H1 (cell line): ENCODE measurements around the gene MTF1. TPM values are rescaled to one million over a fixed set of nuclear protein-coding genes. Genes with fewer than 3 reads are reported as not detected.

Experiments used
- CHD7 ChIP-seq: fragments of 300-600 bp; sonication (generic); IDR thresholded peaks from 2 replicates; pipeline ENCODE4 v1.7.1; 2012; ENCODE audit warnings: low read length, moderate library complexity, mild to moderate bottlenecking, inconsistent platforms; ENCODE audit not compliant: insufficient replicate concordance
- CREB1 ChIP-seq: IDR thresholded peaks from 2 replicates; pipeline ENCODE4 v1.6.1; 2012; ENCODE audit warnings: inconsistent platforms
- KDM4A ChIP-seq: IDR thresholded peaks from one replicate; pipeline ENCODE4 v1.7.1; 2012; ENCODE audit warnings: low read depth, mild to moderate bottlenecking, moderate library complexity, low read length, inconsistent platforms; ENCODE audit not compliant: severe bottlenecking
- MAFK ChIP-seq: IDR thresholded peaks from 2 replicates; pipeline ENCODE4 v1.6.1; 2012; ENCODE audit warnings: low read depth, mild to moderate bottlenecking, improper control_type of control experiment, low read length
- RAD21 ChIP-seq, 2 experiments: IDR thresholded peaks in 1 of 2; conservative IDR thresholded peaks in 1 of 2; 2 replicates each; pipeline ENCODE4 v1.6.1; 2011; ENCODE audit warnings: low read depth in 2 of 2, low read length in 2 of 2, improper control_type of control experiment in 1 of 2, inconsistent platforms in 1 of 2, mild to moderate bottlenecking in 1 of 2, moderate library complexity in 1 of 2
- SP1 ChIP-seq: IDR thresholded peaks from 2 replicates; pipeline ENCODE4 v1.6.1; 2011; ENCODE audit warnings: low read depth, low read length
- TBP ChIP-seq: IDR thresholded peaks from 2 replicates; pipeline ENCODE4 v1.6.1; 2011; ENCODE audit warnings: low read depth, low read length, improper control_type of control experiment
- TCF12 ChIP-seq: IDR thresholded peaks from 2 replicates; pipeline ENCODE4 v1.6.1; 2011; ENCODE audit warnings: low read depth, mild to moderate bottlenecking, low read length
- polyA plus RNA-seq, 7 experiments: library from polyadenylated mRNA; depleted of rRNA in 3 of 7; stranded (reverse) in 5 of 7; unstranded in 2 of 7; fragments of >200 nt in 5 of 7; fragments of 200-250 nt in 2 of 7; gene quantifications; 1 replicate in 5 of 7; 2 replicates in 1 of 7; 4 replicates in 1 of 7; pipeline versions ENCODE4 v1.2.1 to v1.2.3, GENCODE V29; 2011 to 2013; ENCODE audit warnings: missing spikeins in 2 of 7, mixed read lengths in 2 of 7
- total RNA-seq: library from RNA; stranded (reverse); fragmentation: NEBNext Ultra II Directional; extraction: Animal tissue kit (Norgen Biotek cat#: 25700); gene quantifications from 2 replicates; pipeline ENCODE4 v1.2.1, GENCODE V29; 2021

MTF1 gene
- total and polyA plus RNA-seq, 2 of the 8 experiments (the other 6 are each of a cell fraction or from before 2014, with no cell fraction given), result 4.0 to 15.5 TPM

GRCh38 chr1:37814252-37814651 is 45.1 kb downstream of the MTF1 start (continued):
- TF ChIP-seq TCF12, result no peak
- no peak for TF ChIP-seq SP1
- TF ChIP-seq KDM4A, result no peak
- TF ChIP-seq CREB1, result no peak
- TF ChIP-seq RAD21 (IDR thresholded peaks at IDR 0.05 in 1 of 2, conservative IDR thresholded peaks at IDR 0.05 in 1 of 2; ENCODE audit: low read depth in 2 of 2, low read length in 2 of 2), result no peak
- no peak for TF ChIP-seq CHD7
- TF ChIP-seq MAFK, result no peak
- no peak for TF ChIP-seq TBP
